ENCODE measurements around the gene DNAJB13.

GRCh38 chr11:73982990-73983740 is 32.3 kb downstream of the DNAJB13 start:
- TF ChIP-seq EZH2 (IDR thresholded peaks at IDR 0.05; ENCODE audit: borderline replicate concordance, low read length): no peak
- TF ChIP-seq CTCF (IDR thresholded peaks at IDR 0.05; ENCODE audit: low read length): no peak
